ENCODE results near the gene ETS1.
A peak's percentile ranks its signal among the peaks of the same experiment; 100 is the strongest.

Gene ETS1

GRCh38 chr11:128482512-128483191 lies 104.7 kb downstream of the ETS1 start:
- no peak for DNase-seq (ENCODE audit: low read depth in 2 of 2)

GRCh38 chr11:128482092-128482491 lies 105.3 kb downstream of the ETS1 start:
- no peak for DNase-seq (ENCODE audit: low read depth in 2 of 2)

GRCh38 chr11:128481135-128481534 lies 106.2 kb downstream of the ETS1 start:
- DNase-seq (ENCODE audit: low read depth in 2 of 2), result no peak

- no peak for DNase-seq (ENCODE audit: low read depth in 2 of 2)
Measured at GRCh38 chr11:128480665-128481064, 106.7 kb downstream of the ETS1 start.

- DNase-seq (ENCODE audit: low read depth in 2 of 2), result no peak
Measured at GRCh38 chr11:128480066-128480465, 107.3 kb downstream of the ETS1 start.

- no peak for DNase-seq (ENCODE audit: low read depth in 2 of 2)
Measured at GRCh38 chr11:128479144-128479543, 108.2 kb downstream of the ETS1 start.

GRCh38 chr11:128478305-128478704 lies 109.1 kb downstream of the ETS1 start:
- DNase-seq (ENCODE audit: low read depth in 2 of 2), result no peak

GRCh38 chr11:128477811-128478210 lies 109.5 kb downstream of the ETS1 start:
- DNase-seq (ENCODE audit: low read depth in 2 of 2), result no peak

- no peak for DNase-seq (ENCODE audit: low read depth in 2 of 2)
Measured at GRCh38 chr11:128477278-128477677, 110.1 kb downstream of the ETS1 start.

GRCh38 chr11:128476729-128477128 lies 110.6 kb downstream of the ETS1 start:
- DNase-seq (ENCODE audit: low read depth in 2 of 2), result peak in 1 of 2 donors; percentile 46

GRCh38 chr11:128476049-128476448 lies 111.3 kb downstream of the ETS1 start:
- DNase-seq (ENCODE audit: low read depth in 2 of 2), result no peak

- DNase-seq (ENCODE audit: low read depth in 2 of 2), result no peak
Measured at GRCh38 chr11:128474036-128474874, 113.1 kb downstream of the ETS1 start.

GRCh38 chr11:128473636-128474035 lies 113.7 kb downstream of the ETS1 start:
- DNase-seq (ENCODE audit: low read depth in 2 of 2), result no peak

GRCh38 chr11:128472128-128473089 lies 114.9 kb downstream of the ETS1 start:
- no peak for DNase-seq (ENCODE audit: low read depth in 2 of 2)

GRCh38 chr11:128471138-128471661 lies 116.2 kb downstream of the ETS1 start:
- no peak for DNase-seq (ENCODE audit: low read depth in 2 of 2)

- DNase-seq (ENCODE audit: low read depth in 2 of 2), result no peak
Measured at GRCh38 chr11:128470081-128470480, 117.3 kb downstream of the ETS1 start.

GRCh38 chr11:128469220-128469619 lies 118.1 kb downstream of the ETS1 start:
- no peak for DNase-seq (ENCODE audit: low read depth in 2 of 2)

GRCh38 chr11:128468111-128468510 lies 119.2 kb downstream of the ETS1 start:
- DNase-seq (ENCODE audit: low read depth in 2 of 2), result no peak

- DNase-seq (ENCODE audit: low read depth in 2 of 2), result no peak
Measured at GRCh38 chr11:128467610-128468041, 119.7 kb downstream of the ETS1 start.

- no peak for DNase-seq (ENCODE audit: low read depth in 2 of 2)
Measured at GRCh38 chr11:128467041-128467440, 120.3 kb downstream of the ETS1 start.

GRCh38 chr11:128465946-128466705 lies 121.2 kb downstream of the ETS1 start:
- DNase-seq (ENCODE audit: low read depth in 2 of 2), result no peak
